ENCODE measurements around the gene AKR1D1.

The AKR1D1 gene

GRCh38 chr7:138163800-138164199 lies 87.5 kb downstream of the AKR1D1 start:
- DNase-seq (ENCODE audit: low read depth in 1 of 2, low spot score in 1 of 2), result no peak

- no peak for DNase-seq (ENCODE audit: low read depth in 1 of 2, low spot score in 1 of 2)
These were observed 88.5 kb downstream of the AKR1D1 start for GRCh38 chr7:138164804-138165203.

- no peak for DNase-seq (ENCODE audit: low read depth in 1 of 2, low spot score in 1 of 2)
These were observed 90.4 kb downstream of the AKR1D1 start for GRCh38 chr7:138166681-138167080.

- no peak for DNase-seq (ENCODE audit: low read depth in 1 of 2, low spot score in 1 of 2)
These were observed 91.0 kb downstream of the AKR1D1 start for GRCh38 chr7:138167222-138167621.

GRCh38 chr7:138167869-138168296 lies 91.6 kb downstream of the AKR1D1 start:
- no peak for DNase-seq (ENCODE audit: low read depth in 1 of 2, low spot score in 1 of 2)

All from activated CD4-positive, alpha-beta T cell treated with anti-CD3 and anti-CD28 coated beads, Interleukin-2, amount 50 U/mL, for 24 hours (primary cell).